Raji (cell line): Measurements from ENCODE around the gene NKG7.

Experiments
- POLR2A ChIP-seq: IDR thresholded peaks from 2 replicates; pipeline ENCODE4 v1.6.1; 2011; ENCODE audit warnings: low read depth, low read length, control low read depth; ENCODE audit not compliant: insufficient read depth

The NKG7 gene, protein sequence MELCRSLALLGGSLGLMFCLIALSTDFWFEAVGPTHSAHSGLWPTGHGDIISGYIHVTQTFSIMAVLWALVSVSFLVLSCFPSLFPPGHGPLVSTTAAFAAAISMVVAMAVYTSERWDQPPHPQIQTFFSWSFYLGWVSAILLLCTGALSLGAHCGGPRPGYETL

DNA sequence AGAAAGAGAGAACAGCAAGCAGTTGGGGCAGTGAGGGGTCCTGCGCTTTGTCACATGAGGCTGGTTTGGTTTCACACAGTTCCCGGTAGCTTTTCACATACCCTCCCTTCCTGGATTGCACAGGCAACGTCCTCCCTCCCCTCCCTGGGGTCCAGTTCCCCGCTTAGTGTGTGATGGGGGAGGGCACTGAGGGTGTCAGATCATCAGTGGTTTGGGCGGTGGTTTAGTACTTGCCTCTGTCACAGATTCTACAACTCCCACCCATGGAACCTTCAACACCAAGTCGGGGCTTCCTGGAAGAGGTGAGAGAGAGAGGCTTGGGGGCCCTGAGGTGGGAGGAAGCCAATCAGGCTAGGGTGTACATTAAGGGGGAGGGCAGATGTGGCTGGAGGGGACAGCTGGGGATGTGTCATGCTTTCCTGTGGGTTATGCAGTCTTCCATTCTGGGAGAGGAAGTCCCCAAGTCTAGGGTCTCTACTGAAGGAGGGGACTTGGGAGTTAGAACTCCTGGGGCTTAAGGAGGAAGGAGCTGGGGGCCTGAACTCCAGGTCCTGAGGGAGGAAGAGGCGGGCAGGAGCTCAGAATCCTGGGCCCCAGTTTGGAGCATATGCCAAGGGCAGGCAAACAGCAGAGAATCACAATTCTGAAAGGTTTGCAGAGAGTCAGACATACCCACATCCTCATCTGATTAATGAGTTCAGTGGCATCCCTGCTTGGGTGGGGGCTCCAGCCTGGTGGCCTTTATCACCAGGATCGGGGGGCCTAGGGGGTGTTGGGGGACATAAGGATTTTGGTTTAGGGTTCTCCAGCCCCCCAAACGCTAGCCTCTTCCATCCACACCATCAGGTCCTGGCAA is at the start of gene NKG7:
Gene NKG7 (minus strand): TSS at position 6 of the 856 bp plus-strand sequence. CDS start 119 bp downstream, outside the sequence.
- peak; percentile 46; the same call in 1 of the 2 replicates for TF ChIP-seq POLR2A

DNA sequence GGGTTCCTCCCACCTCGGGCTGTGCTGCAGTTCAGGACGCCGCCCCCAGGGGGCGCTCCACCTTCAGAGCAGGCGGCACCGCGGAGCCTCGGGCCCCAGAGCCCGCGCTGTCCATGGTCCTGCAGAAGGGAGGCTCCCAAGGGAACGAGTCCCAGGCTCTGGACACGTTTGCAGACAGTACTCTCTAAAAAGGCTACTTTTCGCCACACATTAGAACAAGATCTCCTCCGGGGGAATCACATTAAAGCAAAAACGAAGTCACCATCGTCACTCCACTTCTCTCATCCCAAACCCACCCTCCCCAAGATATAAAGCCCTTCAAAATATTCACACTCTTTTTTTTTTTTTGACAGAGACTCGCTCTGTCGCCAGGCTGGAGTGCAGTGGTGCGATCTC is 49.6 kb upstream of the NKG7 start:
- TF ChIP-seq POLR2A = no peak

DNA sequence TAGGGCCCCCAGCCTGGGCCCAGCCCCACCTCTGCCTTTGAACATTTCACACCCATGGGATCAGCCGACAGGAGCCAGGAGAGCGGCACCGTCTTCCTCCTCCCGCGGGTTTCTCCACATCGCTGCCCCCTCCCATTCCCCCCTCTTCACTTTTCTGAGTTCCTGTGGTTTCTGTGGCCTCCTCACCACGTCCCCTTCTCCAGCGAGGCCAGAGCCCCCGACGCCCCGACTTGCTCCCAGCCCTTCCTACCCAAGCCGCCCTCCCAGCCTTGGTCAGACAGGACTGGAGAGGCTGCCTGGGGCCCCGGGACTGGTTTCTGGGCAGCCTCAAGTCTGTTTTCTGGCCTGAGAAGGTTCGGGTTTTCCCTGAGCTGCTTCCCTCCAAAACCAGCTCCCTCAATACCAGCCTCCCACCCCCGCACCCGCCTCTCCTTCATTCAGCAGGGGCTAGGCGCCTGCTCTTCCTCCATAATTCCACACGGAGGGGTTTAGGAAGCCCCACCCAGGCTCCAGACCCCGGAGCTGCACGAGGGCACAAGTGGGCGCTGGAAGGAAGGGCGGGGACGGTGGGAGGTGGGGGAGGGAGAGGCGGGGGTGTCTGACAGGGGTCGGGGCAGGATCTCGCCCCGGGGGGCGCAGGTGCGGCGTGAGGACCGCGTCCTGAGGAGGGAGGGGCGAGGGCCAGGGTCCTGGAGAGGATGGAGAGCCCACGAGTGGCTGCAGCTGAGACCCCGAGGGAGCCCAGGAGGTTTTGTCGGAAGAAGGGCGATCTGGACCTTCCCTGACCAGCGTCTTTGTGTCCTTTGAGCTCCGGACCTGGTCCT is 49.0 kb upstream of the NKG7 start:
- TF ChIP-seq POLR2A = no peak

DNA sequence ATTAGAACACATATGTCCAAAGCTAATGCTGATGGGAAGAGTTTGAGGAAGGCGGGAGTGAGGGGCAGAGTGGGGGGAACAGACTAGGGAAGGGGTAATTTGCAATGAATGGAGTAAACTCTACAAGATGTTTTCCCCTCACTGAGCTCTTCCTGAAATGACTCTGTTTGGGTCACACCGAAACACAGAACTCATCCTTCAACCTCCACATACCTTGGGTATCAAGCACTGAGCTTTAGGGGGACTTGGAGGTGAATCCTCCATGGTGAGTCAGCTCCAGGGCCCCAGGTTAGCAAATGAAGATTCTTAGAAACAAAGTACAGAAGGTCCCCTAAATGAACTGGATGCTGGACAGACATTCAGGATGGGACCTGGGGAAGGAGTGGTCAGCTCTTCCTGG is 46.3 kb upstream of the NKG7 start:
- TF ChIP-seq POLR2A = no peak

DNA sequence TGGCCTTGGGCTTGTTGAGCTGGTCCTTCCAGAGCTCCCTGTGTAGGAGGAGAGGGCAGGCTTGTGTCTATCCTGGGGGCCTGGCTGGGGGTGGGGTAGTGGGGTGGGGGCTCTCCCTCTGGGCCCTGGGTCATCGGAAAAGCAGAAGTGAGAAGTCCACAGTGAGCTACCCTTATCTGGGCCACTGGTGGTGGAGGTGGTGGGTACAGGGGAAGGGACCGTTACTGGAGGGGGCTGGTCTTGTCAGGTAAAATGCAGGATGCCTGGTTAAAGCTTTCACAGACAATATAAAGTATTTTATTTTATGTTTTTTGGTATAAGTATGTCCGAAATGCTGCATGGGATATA is 45.3 kb upstream of the NKG7 start:
- TF ChIP-seq POLR2A = no peak

DNA sequence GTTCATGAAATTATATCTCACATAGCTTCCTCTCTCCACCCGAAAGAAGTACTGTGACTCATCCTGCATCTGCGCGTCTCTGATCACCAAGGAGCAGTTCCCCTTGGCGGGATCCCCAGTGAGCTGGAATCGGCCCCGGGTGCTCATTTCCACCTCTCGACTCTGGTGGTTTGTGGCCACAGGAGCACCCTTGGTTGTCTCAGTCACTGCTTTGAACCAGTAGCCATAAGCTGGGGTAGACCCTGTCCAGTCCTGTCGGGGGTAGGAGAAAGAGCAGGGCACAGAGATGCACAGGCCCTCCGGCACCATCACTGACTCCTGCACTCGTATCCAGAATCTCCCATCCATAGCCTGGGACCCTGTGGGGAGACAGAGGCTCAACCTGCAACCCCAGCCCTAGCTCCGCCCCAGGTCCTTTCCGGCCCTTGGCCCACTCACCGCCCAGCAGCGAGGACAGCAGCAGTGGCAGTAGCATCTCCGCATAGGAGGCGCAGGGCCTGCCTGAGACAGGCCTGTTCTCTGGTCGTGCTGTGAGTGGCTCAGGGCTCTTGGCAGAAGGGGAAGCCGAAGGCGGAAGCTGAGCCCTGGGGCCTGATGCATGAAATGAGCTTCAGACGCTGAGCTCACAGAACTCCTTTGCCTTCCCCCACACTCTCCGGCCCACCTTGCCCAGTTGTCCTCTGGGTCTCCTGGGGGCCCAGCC is 44.8 kb upstream of the NKG7 start, which contains the start of gene SIGLEC10:
Gene SIGLEC10 (minus strand): TSS at position 536 of the 703 bp plus-strand sequence. CDS start 61 bp downstream, at position 475.
- TF ChIP-seq POLR2A = peak; percentile 75

DNA sequence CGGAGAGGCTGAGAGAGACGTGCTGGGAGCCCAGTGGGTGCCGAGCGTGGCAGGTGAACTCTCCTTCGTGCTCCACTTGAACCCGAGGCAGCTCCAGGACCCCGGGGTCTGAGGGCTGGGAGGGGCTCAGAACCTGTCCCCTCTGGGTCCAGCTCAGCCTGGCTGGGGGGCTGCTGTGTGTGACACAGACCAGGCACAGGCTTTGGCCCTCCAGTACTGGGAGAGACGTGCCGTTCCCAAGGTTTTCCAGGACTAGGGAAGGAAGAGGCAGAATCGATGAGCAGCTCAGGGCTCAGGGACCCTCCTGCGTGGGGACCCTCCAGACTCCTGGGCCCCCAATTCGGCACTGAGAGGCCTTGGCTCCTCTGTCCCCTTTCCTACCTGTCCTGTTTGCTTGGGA is 42.7 kb upstream of the NKG7 start:
- TF ChIP-seq POLR2A = no peak

DNA sequence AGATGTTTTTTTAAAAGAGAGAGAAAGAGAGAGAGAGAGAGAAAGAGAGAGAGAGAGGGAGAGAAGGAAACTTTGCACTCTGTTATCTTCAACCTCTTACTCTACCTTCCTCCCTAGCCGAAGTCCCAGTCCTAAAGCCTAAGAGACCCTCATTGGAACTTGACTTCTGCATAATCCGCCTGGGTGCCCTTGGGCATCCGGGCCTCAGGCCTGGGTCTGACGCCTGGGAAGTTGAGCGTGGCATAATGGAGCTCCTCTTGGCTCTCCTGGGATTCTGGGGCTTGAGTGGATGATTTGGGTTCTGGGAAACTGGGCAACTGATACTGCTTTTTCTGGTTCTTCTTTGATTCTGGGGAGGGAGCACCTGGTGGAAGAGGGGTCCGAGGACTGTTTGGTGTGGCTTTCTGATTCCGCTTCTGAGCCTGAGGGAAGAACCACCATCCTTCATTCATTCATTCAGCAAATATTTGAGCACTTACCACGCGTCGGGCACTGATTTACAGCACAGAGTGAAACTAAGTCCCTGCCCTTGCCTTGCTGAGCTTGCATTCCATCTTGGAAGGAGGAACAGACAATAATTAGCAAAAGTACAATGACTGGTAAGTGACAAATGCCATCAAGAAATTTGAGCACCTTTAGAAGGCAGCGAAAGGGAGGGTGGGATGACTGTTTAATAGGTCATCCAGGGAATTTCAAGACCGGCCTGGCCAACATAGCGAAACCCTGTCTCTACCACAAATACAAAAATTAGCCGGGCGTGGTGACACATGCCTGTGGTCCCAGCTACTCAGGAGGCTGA is 38.7 kb upstream of the NKG7 start:
- TF ChIP-seq POLR2A = no peak

DNA sequence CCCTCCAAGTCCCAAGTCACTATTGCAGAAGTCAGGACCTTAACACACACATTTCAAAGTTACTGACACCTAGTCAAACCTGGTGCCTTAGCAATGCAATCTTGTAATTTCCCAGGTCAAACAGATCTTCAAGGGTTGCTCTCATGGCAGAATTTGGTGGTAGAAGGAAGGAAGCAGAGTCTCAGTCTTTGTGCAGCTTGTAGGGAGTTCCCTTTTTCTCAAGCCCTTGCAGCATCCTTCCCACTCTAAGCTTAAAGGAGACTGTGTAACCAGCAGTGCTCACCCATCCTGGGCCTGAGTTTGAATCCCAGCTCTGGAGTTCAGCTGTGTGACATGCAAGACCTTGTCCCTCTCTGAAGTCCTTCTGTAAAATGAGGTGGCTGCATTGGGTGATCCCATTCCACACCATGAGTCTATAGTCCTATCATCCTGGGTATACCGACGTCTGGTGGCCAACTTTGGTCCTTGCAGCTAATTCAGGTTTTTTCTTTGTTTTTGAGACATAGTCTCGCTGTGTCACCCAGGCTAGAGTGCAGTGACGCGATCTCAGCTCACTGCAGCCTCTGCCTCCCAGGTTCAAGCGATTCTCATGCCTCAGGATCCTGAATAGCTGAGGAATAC is 35.2 kb upstream of the NKG7 start:
- TF ChIP-seq POLR2A = no peak

DNA sequence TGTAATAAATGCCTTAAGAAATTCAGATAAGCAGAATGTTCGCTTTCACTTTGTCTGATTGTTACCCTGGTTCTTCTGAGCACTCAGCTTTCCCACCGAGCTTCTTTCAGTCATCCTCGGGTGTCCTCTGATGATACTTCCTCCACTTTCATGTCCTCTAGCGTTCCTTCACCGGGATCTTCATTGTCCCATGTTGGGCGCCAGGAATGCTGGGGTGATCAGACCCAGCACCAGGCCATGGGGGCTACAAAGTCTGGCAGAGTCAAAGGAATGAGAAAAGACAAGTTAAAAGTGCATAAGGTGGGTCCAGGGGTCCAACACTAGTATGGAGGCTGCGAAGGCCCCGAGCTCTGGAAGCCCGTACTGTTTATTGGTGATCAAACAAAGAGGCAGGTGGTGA is 29.7 kb upstream of the NKG7 start:
- TF ChIP-seq POLR2A = no peak

DNA sequence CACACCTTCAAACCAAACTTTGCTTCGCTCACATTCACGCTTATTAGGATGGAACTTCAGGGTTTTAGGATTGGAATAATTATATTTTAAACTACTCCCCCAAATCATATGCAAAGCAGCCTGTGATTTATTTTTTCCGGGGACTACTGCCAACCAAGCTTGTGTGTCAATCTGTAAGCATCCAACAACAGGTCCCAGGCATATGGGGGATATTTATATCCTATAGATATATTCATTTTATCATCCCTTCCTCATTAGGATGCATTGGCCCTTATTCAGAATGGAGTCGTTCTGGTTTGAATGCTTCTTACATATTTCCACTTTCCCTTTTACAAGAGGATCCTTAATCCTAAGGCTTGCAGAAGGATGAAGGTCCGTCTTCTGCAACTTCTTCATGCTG is 26.8 kb upstream of the NKG7 start:
- TF ChIP-seq POLR2A = no peak

DNA sequence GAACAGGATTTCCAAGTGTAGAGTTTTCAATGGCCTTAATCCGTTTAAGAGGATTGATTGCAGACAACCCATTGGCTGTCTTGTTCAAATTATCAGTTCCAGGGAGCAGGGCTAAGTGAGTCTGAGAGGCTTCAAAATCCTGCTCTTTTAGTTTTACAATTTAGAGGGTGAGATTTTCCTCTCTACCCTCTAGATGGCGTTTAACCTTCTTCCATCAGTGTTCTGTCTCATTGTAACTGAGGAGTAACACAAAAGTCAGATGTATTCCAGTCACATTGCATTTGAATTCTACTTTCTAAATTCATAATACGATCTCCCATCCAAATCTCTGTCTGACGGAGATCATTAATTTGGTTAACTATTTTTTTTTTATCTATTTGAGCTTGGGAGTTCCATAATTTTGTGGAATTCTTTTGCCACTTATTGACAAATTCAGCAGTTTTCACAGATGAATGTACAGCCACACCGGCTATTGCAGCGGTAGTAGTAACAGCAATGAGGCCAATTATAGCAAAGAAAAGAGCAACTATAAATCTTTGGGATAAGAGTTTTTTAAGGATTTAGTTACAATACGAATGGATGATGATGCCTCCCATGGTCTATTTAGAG is 25.7 kb upstream of the NKG7 start:
- TF ChIP-seq POLR2A = no peak

DNA sequence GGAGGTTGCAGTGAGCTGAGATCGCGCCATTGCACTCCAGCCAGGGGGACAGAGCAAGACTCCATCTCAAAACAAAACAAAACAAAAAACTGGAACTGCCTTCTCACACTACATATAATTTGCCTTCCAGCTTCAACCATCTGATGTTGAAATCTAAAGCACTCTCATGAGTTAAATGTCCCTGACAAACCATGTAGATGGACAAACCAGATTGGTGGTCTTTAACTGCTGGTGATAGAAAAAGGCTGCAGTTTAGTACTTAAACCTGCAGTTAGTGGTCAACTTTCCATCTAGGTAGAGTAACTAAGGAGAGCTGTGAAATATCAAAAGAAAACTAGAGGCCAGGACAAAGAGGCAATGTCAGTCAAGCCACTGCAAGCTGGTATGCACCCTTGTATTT is 23.7 kb upstream of the NKG7 start:
- TF ChIP-seq POLR2A = no peak
